Measurements from ENCODE around the gene NR1D1.

The NR1D1 gene

DNA sequence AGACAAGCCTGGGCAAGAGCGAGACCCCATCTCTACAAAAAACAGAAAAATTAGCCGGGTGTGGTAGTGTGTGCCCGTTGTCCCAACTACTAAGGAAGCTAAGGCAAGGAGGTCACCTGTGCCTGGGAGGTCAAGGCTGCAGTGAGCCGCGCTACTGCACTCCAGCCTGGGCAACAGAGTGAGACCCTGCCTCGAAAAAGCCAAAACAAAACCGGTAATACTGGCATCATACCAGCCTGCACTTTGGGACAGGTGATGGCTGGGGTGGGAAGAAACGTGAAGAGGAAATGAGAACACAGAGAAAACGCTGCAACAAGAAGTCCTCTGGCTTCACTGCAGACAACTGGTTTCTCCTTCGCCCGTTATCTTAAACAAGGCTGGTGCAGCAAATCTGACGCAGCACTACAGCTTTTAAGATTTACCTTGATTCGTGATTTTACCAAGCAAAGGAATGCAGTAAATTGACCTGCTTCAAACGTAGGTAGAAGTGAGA, 39.2 kb upstream of the NR1D1 start:
- Histone ChIP-seq H3K79me2 (ENCODE audit: control insufficient read depth, low read length) (peaks cover 40% of the 10 kb centered on the region), H3K36me3 (ENCODE audit: control insufficient read depth, low read length) (peaks cover 67% of the 10 kb centered on the region)

DNA sequence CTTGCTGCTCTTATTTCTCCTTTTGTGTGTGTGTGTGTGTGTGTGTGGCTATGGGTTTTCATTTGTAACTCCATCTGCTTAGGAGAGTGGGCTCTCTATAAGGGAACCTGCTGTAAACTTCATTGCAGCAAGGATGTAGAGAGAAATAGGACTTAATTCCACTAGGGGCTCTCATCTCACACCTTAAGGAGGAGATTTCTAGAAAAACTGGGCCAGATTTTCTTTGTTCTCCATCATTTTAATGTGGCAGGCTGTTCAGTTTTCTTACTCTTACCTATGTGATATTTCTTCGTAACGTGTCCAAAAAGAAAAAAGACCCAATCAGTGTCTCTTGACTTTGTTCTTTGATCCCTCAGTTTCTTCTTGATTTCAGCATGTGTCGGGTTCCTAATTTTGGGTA, 35.4 kb upstream of the NR1D1 start:
- Histone ChIP-seq H4K20me1 (ENCODE audit: control insufficient read depth, insufficient read depth, low read depth, low read length) (no peaks in the 10 kb centered on the region), H3K4me1 (ENCODE audit: control insufficient read depth, low read length) (peaks cover 11% of the 10 kb centered on the region), H3K9me2 (replicated peaks; ENCODE audit: control insufficient read depth, low read length) (no peaks in the 10 kb centered on the region), H3K9me3 (ENCODE audit: control insufficient read depth, insufficient read depth, low read length) (no peaks in the 10 kb centered on the region), H3K4me2 (ENCODE audit: low read length) (no peak overlapping the region), H3K36me3 (ENCODE audit: control insufficient read depth, low read length) (peaks cover 79% of the 10 kb centered on the region), H3K27me3 (ENCODE audit: control insufficient read depth, low read length) (no peaks in the 10 kb centered on the region), H3K79me2 (ENCODE audit: control insufficient read depth, low read length) (peaks cover 21% of the 10 kb centered on the region), H3F3A (ENCODE audit: control insufficient read depth, insufficient read depth) (peaks cover 19% of the 10 kb centered on the region), H3K27ac (ENCODE audit: low read depth, low read length) (no peak overlapping the region), H3K4me3 (ENCODE audit: low read length) (no peak overlapping the region)
- TF ChIP-seq, protein P1, sequence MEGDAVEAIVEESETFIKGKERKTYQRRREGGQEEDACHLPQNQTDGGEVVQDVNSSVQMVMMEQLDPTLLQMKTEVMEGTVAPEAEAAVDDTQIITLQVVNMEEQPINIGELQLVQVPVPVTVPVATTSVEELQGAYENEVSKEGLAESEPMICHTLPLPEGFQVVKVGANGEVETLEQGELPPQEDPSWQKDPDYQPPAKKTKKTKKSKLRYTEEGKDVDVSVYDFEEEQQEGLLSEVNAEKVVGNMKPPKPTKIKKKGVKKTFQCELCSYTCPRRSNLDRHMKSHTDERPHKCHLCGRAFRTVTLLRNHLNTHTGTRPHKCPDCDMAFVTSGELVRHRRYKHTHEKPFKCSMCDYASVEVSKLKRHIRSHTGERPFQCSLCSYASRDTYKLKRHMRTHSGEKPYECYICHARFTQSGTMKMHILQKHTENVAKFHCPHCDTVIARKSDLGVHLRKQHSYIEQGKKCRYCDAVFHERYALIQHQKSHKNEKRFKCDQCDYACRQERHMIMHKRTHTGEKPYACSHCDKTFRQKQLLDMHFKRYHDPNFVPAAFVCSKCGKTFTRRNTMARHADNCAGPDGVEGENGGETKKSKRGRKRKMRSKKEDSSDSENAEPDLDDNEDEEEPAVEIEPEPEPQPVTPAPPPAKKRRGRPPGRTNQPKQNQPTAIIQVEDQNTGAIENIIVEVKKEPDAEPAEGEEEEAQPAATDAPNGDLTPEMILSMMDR (IDR thresholded peaks at IDR 0.05; ENCODE audit: low read depth, low read length, poor library complexity, severe bottlenecking) = peak; percentile 24
- TF ChIP-seq EZH2phosphoT487 (IDR thresholded peaks at IDR 0.05; ENCODE audit: borderline replicate concordance, low read length) = no peak

More for the DNA sequence above, 39.2 kb upstream of the NR1D1 start:
- peak overlapping the region; percentile 93 for H3K4me2 ChIP-seq (ENCODE audit: low read length)
- no peaks in the 10 kb centered on the region for H4K20me1 ChIP-seq (ENCODE audit: control insufficient read depth, insufficient read depth, low read depth, low read length)
- TF ChIP-seq EZH2phosphoT487 (IDR thresholded peaks at IDR 0.05; ENCODE audit: borderline replicate concordance, low read length) = no peak
- TF ChIP-seq, protein P1 (IDR thresholded peaks at IDR 0.05; ENCODE audit: low read depth, low read length, poor library complexity, severe bottlenecking) = no peak
- H3K4me3 ChIP-seq (ENCODE audit: low read length) = peak overlapping the region; percentile 81
- H3K4me1 ChIP-seq (ENCODE audit: control insufficient read depth, low read length) = peaks cover 25% of the 10 kb centered on the region
- no peaks in the 10 kb centered on the region for H3K9me3 ChIP-seq (ENCODE audit: control insufficient read depth, insufficient read depth, low read length)
- H3F3A ChIP-seq (ENCODE audit: control insufficient read depth, insufficient read depth) = peaks cover 19% of the 10 kb centered on the region
- H3K9me2 ChIP-seq (replicated peaks; ENCODE audit: control insufficient read depth, low read length) = no peaks in the 10 kb centered on the region
- peak overlapping the region; percentile 59 for H3K27ac ChIP-seq (ENCODE audit: low read depth, low read length)
- no peaks in the 10 kb centered on the region for H3K27me3 ChIP-seq (ENCODE audit: control insufficient read depth, low read length)

DNA sequence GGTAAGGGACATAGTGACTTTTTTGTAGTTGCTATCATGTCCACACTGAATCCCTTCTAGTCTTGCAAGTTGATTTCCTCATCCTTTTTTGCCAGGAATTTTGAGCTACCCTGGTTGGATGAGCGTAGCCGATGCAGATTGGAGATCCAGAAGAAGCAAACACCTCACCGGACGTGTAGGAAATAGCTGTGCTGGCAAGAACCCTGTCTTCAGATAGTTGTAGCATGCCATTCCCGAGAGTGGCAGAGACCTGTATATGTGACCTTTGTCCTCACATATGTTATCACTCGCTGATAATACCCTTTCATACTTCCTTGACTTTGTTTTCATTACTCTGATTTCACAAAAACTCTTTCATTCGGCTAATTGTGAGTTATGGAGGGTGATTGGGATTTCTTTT, 33.8 kb upstream of the NR1D1 start:
- Histone ChIP-seq H3K79me2 (ENCODE audit: control insufficient read depth, low read length) (peaks cover 19% of the 10 kb centered on the region), H4K20me1 (ENCODE audit: control insufficient read depth, insufficient read depth, low read depth, low read length) (no peaks in the 10 kb centered on the region), H3K4me2 (ENCODE audit: low read length) (no peak overlapping the region), H3F3A (ENCODE audit: control insufficient read depth, insufficient read depth) (peaks cover 22% of the 10 kb centered on the region), H3K9me2 (replicated peaks; ENCODE audit: control insufficient read depth, low read length) (no peaks in the 10 kb centered on the region), H3K9me3 (ENCODE audit: control insufficient read depth, insufficient read depth, low read length) (no peaks in the 10 kb centered on the region), H3K36me3 (ENCODE audit: control insufficient read depth, low read length) (peaks cover 89% of the 10 kb centered on the region), H3K27me3 (ENCODE audit: control insufficient read depth, low read length) (no peaks in the 10 kb centered on the region), H3K4me3 (ENCODE audit: low read length) (no peak overlapping the region), H3K4me1 (ENCODE audit: control insufficient read depth, low read length) (peaks cover 6% of the 10 kb centered on the region), H3K27ac (ENCODE audit: low read depth, low read length) (no peak overlapping the region)
- TF ChIP-seq EZH2phosphoT487 (IDR thresholded peaks at IDR 0.05; ENCODE audit: borderline replicate concordance, low read length) = no peak

DNA sequence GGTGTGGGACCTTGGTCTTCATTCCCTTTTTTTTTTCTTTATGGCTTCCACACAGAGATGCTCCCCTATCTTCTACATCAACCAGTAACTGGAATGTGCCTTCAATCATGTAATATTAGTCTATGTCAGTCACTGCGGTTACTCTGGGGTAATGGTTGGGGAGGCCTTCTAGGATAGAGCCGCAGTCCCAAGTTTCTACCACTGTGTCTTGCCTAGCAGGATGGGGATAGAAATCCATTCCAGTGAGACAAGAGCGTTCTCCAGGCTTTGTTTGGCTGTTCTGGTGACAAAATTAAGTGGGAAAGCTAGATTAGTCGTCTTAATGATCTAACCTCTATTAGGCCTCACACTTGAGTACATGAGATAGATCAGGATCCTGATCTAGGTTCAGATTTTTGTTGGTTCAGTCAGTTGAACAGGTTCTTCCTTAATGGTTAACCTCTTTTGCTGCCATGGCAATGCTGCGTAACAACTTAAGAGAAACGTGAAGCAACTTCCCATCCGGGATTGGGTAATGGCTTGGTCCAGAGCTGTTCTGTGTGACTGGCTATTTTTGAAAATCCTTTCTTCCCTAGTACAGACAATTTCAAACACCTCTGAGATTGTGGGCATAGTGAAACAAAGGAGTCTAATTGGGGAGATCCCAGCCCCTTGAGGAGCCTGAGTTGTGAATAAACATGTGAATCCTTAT, 30.1 kb upstream of the NR1D1 start:
- no peak overlapping the region for H3K27ac ChIP-seq (ENCODE audit: low read depth, low read length)
- H4K20me1 ChIP-seq (ENCODE audit: control insufficient read depth, insufficient read depth, low read depth, low read length) = no peaks in the 10 kb centered on the region
- TF ChIP-seq EZH2phosphoT487 (IDR thresholded peaks at IDR 0.05; ENCODE audit: borderline replicate concordance, low read length) = no peak
- TF ChIP-seq, protein P1 (IDR thresholded peaks at IDR 0.05; ENCODE audit: low read depth, low read length, poor library complexity, severe bottlenecking) = no peak
- peaks cover 8% of the 10 kb centered on the region for H3F3A ChIP-seq (ENCODE audit: control insufficient read depth, insufficient read depth)
- peaks cover 97% of the 10 kb centered on the region for H3K36me3 ChIP-seq (ENCODE audit: control insufficient read depth, low read length)
- no peaks in the 10 kb centered on the region for H3K9me2 ChIP-seq (replicated peaks; ENCODE audit: control insufficient read depth, low read length)
- H3K4me1 ChIP-seq (ENCODE audit: control insufficient read depth, low read length) = no peaks in the 10 kb centered on the region
- H3K4me3 ChIP-seq (ENCODE audit: low read length) = no peak overlapping the region
- no peaks in the 10 kb centered on the region for H3K9me3 ChIP-seq (ENCODE audit: control insufficient read depth, insufficient read depth, low read length)
- H3K79me2 ChIP-seq (ENCODE audit: control insufficient read depth, low read length) = peaks cover 30% of the 10 kb centered on the region
- H3K27me3 ChIP-seq (ENCODE audit: control insufficient read depth, low read length) = no peaks in the 10 kb centered on the region
- H3K4me2 ChIP-seq (ENCODE audit: low read length) = no peak overlapping the region

Measured in DOHH2 (cell line).